ENCODE data around the gene BANF2.
"Not testable (repeated sequence)": the region's sequence is repeated elsewhere in the genome, so short reads cannot be mapped to it uniquely, and the experiment has no call there.

BANF2 gene

GRCh38 chr20:17767624-17768023, 67.9 kb downstream of the BANF2 start:
- DNase-seq = no peak

- DNase-seq = no peak
Measured at GRCh38 chr20:17768271-17768670, 68.5 kb downstream of the BANF2 start.

GRCh38 chr20:17769716-17770115, 70.0 kb downstream of the BANF2 start:
- DNase-seq = not testable (repeated sequence)

- no peak for DNase-seq
Measured at GRCh38 chr20:17771206-17772004, 71.6 kb downstream of the BANF2 start.

- DNase-seq = no peak
Measured at GRCh38 chr20:17772005-17772343, 72.2 kb downstream of the BANF2 start.

GRCh38 chr20:17773619-17774018, 73.9 kb downstream of the BANF2 start:
- no peak for DNase-seq

GRCh38 chr20:17775600-17775999, 75.8 kb downstream of the BANF2 start:
- DNase-seq = no peak

GRCh38 chr20:17776551-17776950, 76.8 kb downstream of the BANF2 start:
- DNase-seq = no peak

- DNase-seq = not testable (repeated sequence)
Measured at GRCh38 chr20:17779011-17779410, 79.2 kb downstream of the BANF2 start.

- no peak for DNase-seq
Measured at GRCh38 chr20:17782768-17783167, 83.0 kb downstream of the BANF2 start.

- DNase-seq = no peak
Measured at GRCh38 chr20:17783671-17784070, 83.9 kb downstream of the BANF2 start.

- no peak for DNase-seq
Measured at GRCh38 chr20:17785007-17785406, 85.2 kb downstream of the BANF2 start.

Measured in activated CD4-positive, alpha-beta T cell treated with anti-CD3 and anti-CD28 coated beads, Interleukin-2, amount 50 U/mL, for 48 hours (primary cell).